ENCODE data around the gene ADORA1. TPM values are rescaled to one million over a fixed set of nuclear protein-coding genes. Genes with fewer than 3 reads are reported as not detected.

Gene ADORA1
- total RNA-seq, 4 donors from 2014 or later: 0.64 to 1.7 (median 0.66) TPM; not detected in 1

GRCh38 chr1:203200916-203201315 lies 73.4 kb downstream of the ADORA1 start:
- TF ChIP-seq CTCF (IDR thresholded peaks at IDR 0.05) (no peak), POLR2A (IDR thresholded peaks at IDR 0.05) (no peak)
- WGBS, 2 donors: 55 to 72% methylated on average over 1 of the region's 1 CpG
- no peak for DNase-seq

GRCh38 chr1:203201516-203202205 lies 74.1 kb downstream of the ADORA1 start:
- Histone ChIP-seq H3K27ac (peak overlapping the region; percentile 9 to 89 (median 73)), H3K27me3 (no peaks in the 10 kb centered on the region), H3K4me3 (no peak overlapping the region), H3K36me3 (no peaks in the 10 kb centered on the region), H3K4me1 (peaks cover 14 to 41% (median 27%) of the 10 kb centered on the region in 3 donors), H3K9me3 (no peaks in the 10 kb centered on the region)
- intact Hi-C loops (cut with DNase I): no loop called here
- no peak for DNase-seq
- TF ChIP-seq CTCF (IDR thresholded peaks at IDR 0.05): no peak
- WGBS, 2 donors: 61 to 95% methylated on average over 9 to 10 of the region's 10 CpGs

More at GRCh38 chr1:203200916-203201315, 73.4 kb downstream of the ADORA1 start:
- Histone ChIP-seq H3K27ac (peak overlapping the region; percentile 50 to 89 (median 76)), H3K27me3 (no peaks in the 10 kb centered on the region), H3K36me3 (no peaks in the 10 kb centered on the region), H3K4me1 (peaks cover 14 to 41% (median 28%) of the 10 kb centered on the region in 3 donors), H3K4me3 (no peak overlapping the region), H3K9me3 (no peaks in the 10 kb centered on the region)
- intact Hi-C loops (cut with DNase I): no loop called here

- no peaks in the 10 kb centered on the region for H3K9me3 ChIP-seq
- peak overlapping the region; percentile 50 to 89 (median 73) for H3K27ac ChIP-seq
- H3K4me1 ChIP-seq: peaks cover 14 to 39% (median 27%) of the 10 kb centered on the region in 3 donors
- WGBS, 2 donors: 67 to 77% methylated on average over 15 of the region's 15 CpGs
- TF ChIP-seq POLR2A (IDR thresholded peaks at IDR 0.05): no peak
- no peaks in the 10 kb centered on the region for H3K27me3 ChIP-seq
- no peak for DNase-seq
- H3K4me3 ChIP-seq: no peak overlapping the region
- intact Hi-C loops (cut with DNase I): no loop called here
- H3K36me3 ChIP-seq: no peaks in the 10 kb centered on the region
Observed at GRCh38 chr1:203202431-203203245, 75.1 kb downstream of the ADORA1 start.

GRCh38 chr1:203204756-203205155 lies 77.2 kb downstream of the ADORA1 start:
- WGBS, 2 donors: 79 to 100% methylated on average over 1 to 2 of the region's 2 CpGs
- H3K4me1 ChIP-seq: peaks cover 14 to 25% (median 19%) of the 10 kb centered on the region in 3 donors
- no peaks in the 10 kb centered on the region for H3K27me3 ChIP-seq
- no peaks in the 10 kb centered on the region for H3K9me3 ChIP-seq
- no peak overlapping the region for H3K27ac ChIP-seq
- DNase-seq: no peak
- H3K36me3 ChIP-seq: no peaks in the 10 kb centered on the region
- intact Hi-C loops (cut with DNase I): no loop called here
- H3K4me3 ChIP-seq: no peak overlapping the region
- TF ChIP-seq CTCF (IDR thresholded peaks at IDR 0.05) (no peak), POLR2A (IDR thresholded peaks at IDR 0.05) (no peak)

GRCh38 chr1:203206129-203206687 lies 78.7 kb downstream of the ADORA1 start:
- WGBS, 2 donors: 74 to 75% methylated on average over 3 to 4 of the region's 5 CpGs
- Histone ChIP-seq H3K9me3 (no peaks in the 10 kb centered on the region), H3K27me3 (no peaks in the 10 kb centered on the region), H3K4me3 (no peak overlapping the region), H3K27ac (no peak overlapping the region), H3K4me1 (peaks cover under 1 to 11% (median 7%) of the 10 kb centered on the region in 3 donors), H3K36me3 (no peaks in the 10 kb centered on the region)
- intact Hi-C loops (cut with DNase I): no loop called here
- TF ChIP-seq POLR2A (IDR thresholded peaks at IDR 0.05): no peak
- TF ChIP-seq CTCF (IDR thresholded peaks at IDR 0.05): no peak
- no peak for DNase-seq

Data from esophagus squamous epithelium (tissue), 5 donors.